ENCODE measurements around the gene STPG1. TPM values are rescaled to one million over a fixed set of nuclear protein-coding genes. Genes with fewer than 3 reads are reported as not detected.
"Not testable (repeated sequence)": the region's sequence is repeated elsewhere in the genome, so short reads cannot be mapped to it uniquely, and the experiment has no call there.

STPG1 gene, protein sequence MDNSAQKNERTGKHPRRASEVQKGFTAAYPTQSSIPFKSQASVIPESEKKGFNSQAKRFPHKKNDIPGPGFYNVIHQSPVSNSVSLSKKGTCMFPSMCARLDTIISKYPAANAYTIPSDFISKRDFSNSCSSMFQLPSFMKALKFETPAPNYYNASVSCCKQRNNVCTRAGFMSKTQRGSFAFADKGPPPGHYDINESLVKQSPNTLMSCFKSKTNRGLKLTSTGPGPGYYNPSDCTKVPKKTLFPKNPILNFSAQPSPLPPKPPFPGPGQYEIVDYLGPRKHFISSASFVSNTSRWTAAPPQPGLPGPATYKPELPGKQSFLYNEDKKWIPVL
- polyA plus RNA-seq (2012; ENCODE audit: insufficient read depth, insufficient read length, low read depth): 2.3 TPM

GRCh38 chr1:24413350-24414163 is at the start of gene STPG1:
TSS of gene STPG1 (minus strand) at chr1:24413782. CDS start at chr1:24401388, 12,394 bp downstream.
- peak; percentile 49 for DNase-seq
- no peaks in the 10 kb centered on the region for H3K27me3 ChIP-seq
- TF ChIP-seq CTCF (IDR thresholded peaks at IDR 0.05; ENCODE audit: low read depth, low read length): no peak
- H3K9me3 ChIP-seq: no peaks in the 10 kb centered on the region
- no peaks in the 10 kb centered on the region for H3K4me1 ChIP-seq
- H3K4me3 ChIP-seq (ENCODE audit: low read depth, low read length): peak within 1 kb of the TSS; percentile 68
- no peaks in the 10 kb centered on the region for H3K36me3 ChIP-seq

DNA sequence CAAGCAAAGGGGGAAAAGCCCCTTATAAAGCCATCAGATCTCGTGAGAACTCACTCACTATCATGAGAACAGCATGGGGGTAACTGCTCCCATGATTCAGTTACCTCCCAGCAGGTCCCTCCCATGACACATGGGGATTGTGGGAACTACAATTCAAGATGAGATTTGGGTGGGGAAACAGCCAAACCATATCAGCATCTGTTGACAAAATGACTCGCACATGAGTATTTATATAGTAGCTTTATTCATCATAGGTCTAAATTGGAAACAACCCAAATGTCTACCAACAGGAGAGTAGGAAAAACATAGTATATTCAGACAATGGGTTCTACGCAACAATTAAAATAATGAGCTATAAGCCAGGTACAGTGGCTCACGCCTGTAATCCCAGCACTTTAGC is 48.5 kb upstream of the STPG1 start:
- not testable (repeated sequence) for DNase-seq; H3K9me3 ChIP-seq; H3K4me1 ChIP-seq; H3K27me3 ChIP-seq; H3K36me3 ChIP-seq; H3K4me3 ChIP-seq (ENCODE audit: low read depth, low read length)

DNA sequence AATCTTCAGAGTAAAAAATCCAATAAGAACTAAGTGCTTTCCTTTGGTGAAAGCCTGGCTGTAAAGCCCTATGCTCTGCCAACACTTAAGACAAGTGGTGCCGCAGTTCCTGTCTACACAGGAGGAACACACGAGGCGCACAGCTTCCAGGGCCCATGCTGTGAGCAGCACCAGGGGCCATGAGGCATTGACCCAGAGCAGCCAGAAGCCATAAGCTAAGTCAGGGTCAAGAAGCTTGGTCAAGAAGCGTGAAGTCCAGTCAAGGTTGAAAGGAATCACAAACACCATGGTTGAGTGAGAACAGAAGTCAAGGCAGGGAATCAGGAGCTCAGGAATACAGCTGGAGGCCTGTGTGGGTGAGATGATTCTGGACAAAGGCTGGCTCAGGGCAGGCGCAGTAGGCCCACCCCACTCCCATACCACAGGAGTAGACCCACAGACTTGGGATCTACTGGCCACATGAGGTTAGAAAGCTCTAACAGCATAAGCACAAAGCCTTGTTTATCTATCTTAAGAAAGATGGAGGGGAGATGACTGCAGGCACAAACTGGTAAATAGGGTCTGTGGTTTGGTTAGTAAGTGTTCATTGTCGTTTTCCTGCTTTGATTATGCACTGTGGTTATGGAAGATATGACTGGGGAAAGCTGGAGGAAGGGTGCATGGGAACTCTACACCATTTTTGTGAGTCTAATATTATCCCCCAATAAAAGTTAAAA is 46.1 kb upstream of the STPG1 start:
- DNase-seq: no peak
- TF ChIP-seq CTCF (IDR thresholded peaks at IDR 0.05; ENCODE audit: low read depth, low read length): no peak
- Histone ChIP-seq H3K4me1 (no peaks in the 10 kb centered on the region), H3K36me3 (no peaks in the 10 kb centered on the region), H3K27me3 (no peaks in the 10 kb centered on the region), H3K9me3 (no peaks in the 10 kb centered on the region), H3K4me3 (ENCODE audit: low read depth, low read length) (no peak overlapping the region)

DNA sequence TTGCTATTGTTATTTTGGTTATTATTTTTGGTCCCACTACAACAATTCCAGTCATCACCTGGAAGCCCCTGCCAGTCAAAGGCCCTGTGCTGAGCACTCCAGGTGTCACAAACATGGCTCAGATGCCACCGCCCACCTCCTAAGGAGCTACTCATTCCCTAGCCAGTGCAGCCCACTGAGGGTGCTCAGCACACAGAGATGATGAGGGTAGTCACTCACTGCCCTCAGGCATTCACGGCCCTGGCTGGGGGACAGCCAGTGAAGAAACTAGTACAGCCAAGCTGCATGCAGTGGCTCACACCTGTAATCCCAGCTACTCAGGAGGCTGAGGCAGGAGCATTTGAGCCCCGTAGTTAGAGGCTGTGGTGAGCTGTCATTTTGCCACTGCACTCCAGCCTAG is 44.3 kb upstream of the STPG1 start:
- TF ChIP-seq CTCF (IDR thresholded peaks at IDR 0.05; ENCODE audit: low read depth, low read length): no peak
- H3K4me3 ChIP-seq (ENCODE audit: low read depth, low read length): no peak overlapping the region
- H3K9me3 ChIP-seq: no peaks in the 10 kb centered on the region
- no peaks in the 10 kb centered on the region for H3K4me1 ChIP-seq
- DNase-seq: no peak
- H3K36me3 ChIP-seq: no peaks in the 10 kb centered on the region
- H3K27me3 ChIP-seq: no peaks in the 10 kb centered on the region

DNA sequence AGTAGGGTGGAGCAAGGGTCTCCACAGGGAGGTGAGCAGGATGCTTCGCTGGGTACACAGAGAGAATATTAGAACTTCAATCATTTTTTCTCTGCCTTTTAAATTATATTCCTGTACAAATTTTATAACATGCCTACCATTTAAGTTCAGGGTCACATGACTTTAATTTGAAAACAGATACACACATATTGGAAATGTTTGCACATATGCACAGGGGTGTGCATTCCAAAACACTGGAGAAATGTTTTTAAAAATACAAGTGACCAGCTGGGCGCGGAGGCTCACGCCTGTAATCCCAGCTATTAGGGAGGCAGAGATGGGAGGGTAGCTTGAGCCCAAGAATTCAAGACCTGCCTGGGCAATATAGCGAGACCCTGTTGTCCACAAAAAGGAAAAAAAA is 41.7 kb upstream of the STPG1 start:
- Histone ChIP-seq H3K4me3 (ENCODE audit: low read depth, low read length) (no peak overlapping the region), H3K9me3 (no peaks in the 10 kb centered on the region), H3K27me3 (no peaks in the 10 kb centered on the region), H3K4me1 (no peaks in the 10 kb centered on the region), H3K36me3 (no peaks in the 10 kb centered on the region)
- no peak for DNase-seq
- no peak for TF ChIP-seq CTCF (IDR thresholded peaks at IDR 0.05; ENCODE audit: low read depth, low read length)

- no peak for DNase-seq
- no peaks in the 10 kb centered on the region for H3K4me1 ChIP-seq
- no peaks in the 10 kb centered on the region for H3K27me3 ChIP-seq
- no peak for TF ChIP-seq CTCF (IDR thresholded peaks at IDR 0.05; ENCODE audit: low read depth, low read length)
- no peaks in the 10 kb centered on the region for H3K36me3 ChIP-seq
- no peak overlapping the region for H3K4me3 ChIP-seq (ENCODE audit: low read depth, low read length)
- no peaks in the 10 kb centered on the region for H3K9me3 ChIP-seq
Observed at GRCh38 chr1:24454673-24455072, 41.1 kb upstream of the STPG1 start.

Data from BE2C (cell line).